ENCODE measurements around the gene MRPS9.

Gene MRPS9

GRCh38 chr2:105037572-105038382 lies at the start of gene MRPS9:
Gene MRPS9 (plus strand): TSS chr2:105038069. CDS start chr2:105038093, 24 bp downstream.
- no peaks in the 10 kb centered on the region for H3K9me3 ChIP-seq (ENCODE audit: insufficient read depth, low read length, severe bottlenecking)
- H2AFZ ChIP-seq (ENCODE audit: low read depth, low read length): peak within 1 kb of the TSS; percentile 99
- H3K4me3 ChIP-seq (ENCODE audit: low read depth in 1 of 2, low read length in 2 of 2): peak within 1 kb of the TSS; percentile 94 to 97
- peaks cover 37% of the 10 kb centered on the region for H3K4me1 ChIP-seq (ENCODE audit: insufficient read depth, low read length)
- H3K9ac ChIP-seq (ENCODE audit: low read depth, low read length): peak within 1 kb of the TSS; percentile 84
- no peaks in the 10 kb centered on the region for H3K27me3 ChIP-seq (ENCODE audit: insufficient read depth, low read length, poor library complexity)
- peak within 1 kb of the TSS; percentile 88 for H3K27ac ChIP-seq (ENCODE audit: low read length)
- H3K4me2 ChIP-seq (ENCODE audit: insufficient read depth, low read length): peak within 1 kb of the TSS; percentile 97
- H3K79me2 ChIP-seq (ENCODE audit: insufficient read depth, low read length): peaks cover 46% of the 10 kb centered on the region
- peaks cover 4% of the 10 kb centered on the region; the same call in 1 of the 2 replicates for H4K20me1 ChIP-seq (ENCODE audit: insufficient read depth, low read length)
- H3K36me3 ChIP-seq (ENCODE audit: insufficient read depth, low read length): peaks cover 6% of the 10 kb centered on the region
- DNase-seq: peak; percentile 99
- ATAC-seq (ENCODE audit: insufficient read depth, low read depth): peak; percentile 97
- TF ChIP-seq EZH2 (IDR thresholded peaks at IDR 0.05; ENCODE audit: borderline replicate concordance, low read depth, low read length, severe bottlenecking): no peak
- TF ChIP-seq, protein P1, sequence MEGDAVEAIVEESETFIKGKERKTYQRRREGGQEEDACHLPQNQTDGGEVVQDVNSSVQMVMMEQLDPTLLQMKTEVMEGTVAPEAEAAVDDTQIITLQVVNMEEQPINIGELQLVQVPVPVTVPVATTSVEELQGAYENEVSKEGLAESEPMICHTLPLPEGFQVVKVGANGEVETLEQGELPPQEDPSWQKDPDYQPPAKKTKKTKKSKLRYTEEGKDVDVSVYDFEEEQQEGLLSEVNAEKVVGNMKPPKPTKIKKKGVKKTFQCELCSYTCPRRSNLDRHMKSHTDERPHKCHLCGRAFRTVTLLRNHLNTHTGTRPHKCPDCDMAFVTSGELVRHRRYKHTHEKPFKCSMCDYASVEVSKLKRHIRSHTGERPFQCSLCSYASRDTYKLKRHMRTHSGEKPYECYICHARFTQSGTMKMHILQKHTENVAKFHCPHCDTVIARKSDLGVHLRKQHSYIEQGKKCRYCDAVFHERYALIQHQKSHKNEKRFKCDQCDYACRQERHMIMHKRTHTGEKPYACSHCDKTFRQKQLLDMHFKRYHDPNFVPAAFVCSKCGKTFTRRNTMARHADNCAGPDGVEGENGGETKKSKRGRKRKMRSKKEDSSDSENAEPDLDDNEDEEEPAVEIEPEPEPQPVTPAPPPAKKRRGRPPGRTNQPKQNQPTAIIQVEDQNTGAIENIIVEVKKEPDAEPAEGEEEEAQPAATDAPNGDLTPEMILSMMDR (IDR thresholded peaks at IDR 0.05; ENCODE audit: borderline replicate concordance, extremely low read depth, low read length, poor library complexity, severe bottlenecking): no peak

DNA sequence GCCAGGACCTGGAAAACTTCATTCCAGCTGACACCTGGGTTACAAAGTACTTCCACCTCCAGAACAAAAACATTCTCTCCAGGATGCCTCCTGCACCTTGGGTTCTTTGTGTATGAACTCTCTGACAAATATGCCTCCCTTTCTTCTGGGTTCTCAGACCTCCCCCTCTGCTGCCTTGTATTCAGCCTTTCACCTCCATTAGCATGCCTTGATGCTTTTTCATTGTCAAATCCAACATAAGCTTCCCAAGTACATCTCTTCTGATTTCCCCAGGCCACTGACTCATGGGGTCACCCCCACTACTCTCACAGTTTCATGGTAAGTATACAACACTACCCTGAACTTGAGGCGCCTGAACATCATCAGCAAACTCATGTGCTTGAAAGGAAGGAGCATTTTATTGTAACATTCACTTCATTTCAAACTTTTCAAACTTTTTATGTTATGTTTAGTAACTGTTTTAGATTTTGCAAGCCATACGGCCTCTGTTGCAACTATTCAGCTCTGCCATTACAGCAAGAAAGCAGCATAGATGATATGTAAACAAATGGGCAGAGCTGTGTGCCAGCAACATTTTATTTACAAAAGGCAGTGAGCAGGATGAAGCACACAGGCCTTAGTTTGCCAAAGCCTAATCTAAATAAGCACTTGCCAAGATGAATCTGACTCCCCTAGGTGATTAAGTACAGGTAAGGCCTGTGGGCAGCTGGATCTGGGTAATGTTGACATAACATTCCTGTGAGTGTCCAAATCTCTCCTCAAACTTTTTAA lies 32.5 kb upstream of the MRPS9 start:
- no peak overlapping the region for H2AFZ ChIP-seq (ENCODE audit: low read depth, low read length)
- no peaks in the 10 kb centered on the region for H3K79me2 ChIP-seq (ENCODE audit: insufficient read depth, low read length)
- no peaks in the 10 kb centered on the region for H3K27me3 ChIP-seq (ENCODE audit: insufficient read depth, low read length, poor library complexity)
- DNase-seq (no peak), ATAC-seq (ENCODE audit: insufficient read depth, low read depth) (no peak)
- no peaks in the 10 kb centered on the region for H4K20me1 ChIP-seq (ENCODE audit: insufficient read depth, low read length)
- H3K4me3 ChIP-seq (ENCODE audit: low read depth in 1 of 2, low read length in 2 of 2): no peak overlapping the region
- H3K9ac ChIP-seq (ENCODE audit: low read depth, low read length): no peak overlapping the region
- peaks cover 8% of the 10 kb centered on the region for H3K9me3 ChIP-seq (ENCODE audit: insufficient read depth, low read length, severe bottlenecking)
- H3K27ac ChIP-seq (ENCODE audit: low read length): no peak overlapping the region
- TF ChIP-seq, protein P1 (IDR thresholded peaks at IDR 0.05; ENCODE audit: borderline replicate concordance, extremely low read depth, low read length, poor library complexity, severe bottlenecking): no peak
- no peak for TF ChIP-seq EZH2 (IDR thresholded peaks at IDR 0.05; ENCODE audit: borderline replicate concordance, low read depth, low read length, severe bottlenecking)
- no peaks in the 10 kb centered on the region for H3K4me1 ChIP-seq (ENCODE audit: insufficient read depth, low read length)
- H3K4me2 ChIP-seq (ENCODE audit: insufficient read depth, low read length): no peak overlapping the region
- H3K36me3 ChIP-seq (ENCODE audit: insufficient read depth, low read length): no peaks in the 10 kb centered on the region

- no peak overlapping the region for H3K27ac ChIP-seq (ENCODE audit: low read length)
- no peaks in the 10 kb centered on the region for H3K4me1 ChIP-seq (ENCODE audit: insufficient read depth, low read length)
- peaks cover 8% of the 10 kb centered on the region for H3K9me3 ChIP-seq (ENCODE audit: insufficient read depth, low read length, severe bottlenecking)
- ATAC-seq (ENCODE audit: insufficient read depth, low read depth) (no peak), DNase-seq (no peak)
- H2AFZ ChIP-seq (ENCODE audit: low read depth, low read length): no peak overlapping the region
- H4K20me1 ChIP-seq (ENCODE audit: insufficient read depth, low read length): no peaks in the 10 kb centered on the region
- no peaks in the 10 kb centered on the region for H3K79me2 ChIP-seq (ENCODE audit: insufficient read depth, low read length)
- H3K36me3 ChIP-seq (ENCODE audit: insufficient read depth, low read length): no peaks in the 10 kb centered on the region
- no peak overlapping the region for H3K9ac ChIP-seq (ENCODE audit: low read depth, low read length)
- TF ChIP-seq EZH2 (IDR thresholded peaks at IDR 0.05; ENCODE audit: borderline replicate concordance, low read depth, low read length, severe bottlenecking): no peak
- TF ChIP-seq, protein P1 (IDR thresholded peaks at IDR 0.05; ENCODE audit: borderline replicate concordance, extremely low read depth, low read length, poor library complexity, severe bottlenecking): no peak
- no peaks in the 10 kb centered on the region for H3K27me3 ChIP-seq (ENCODE audit: insufficient read depth, low read length, poor library complexity)
- H3K4me3 ChIP-seq (ENCODE audit: low read depth in 1 of 2, low read length in 2 of 2): no peak overlapping the region
- no peak overlapping the region for H3K4me2 ChIP-seq (ENCODE audit: insufficient read depth, low read length)
Measured at GRCh38 chr2:105007367-105007766, 30.5 kb upstream of the MRPS9 start.

Measured in DND-41 (cell line).